HepG2 (cell line): ENCODE results near the gene ETV6. TPM values are rescaled to one million over a fixed set of nuclear protein-coding genes. Genes with fewer than 3 reads are reported as not detected.

ENCODE experiments used
- ATAC-seq: fragments of 200-7000 bp; cut with Tn5 transposase; 3 replicates; pipeline ENCODE4 v1.9.1; 2020; ENCODE audit warnings: mild to moderate bottlenecking, moderate library complexity
- BruUV-seq: library from RNA; stranded (reverse); fragments of 400-500 nt; replicated peaks from 2 replicates; lab custom pipeline; 2021; lab: Mats Ljungman, UMichigan
- CTCF ChIA-PET: fragments of 300-600 bp; formaldehyde crosslinking; extraction: SDS; loops from one replicate; lab custom pipeline; 2021; ENCODE audit warnings: low total read pairs, inconsistent platforms, low intra/inter-chr PET ratio; lab: Yijun Ruan, JAX
- POLR2A ChIA-PET: fragments of 350-600 bp; sonication (Branson Sonifier 250); formaldehyde crosslinking; loops from one replicate; lab custom pipeline; 2020; ENCODE audit warnings: antibody characterized with exemption, inconsistent platforms; lab: Yijun Ruan, JAX
- DNase-seq: peaks from one replicate; pipeline ENCODE4 v3.0.0-alpha.2; 2015; ENCODE audit warnings: low spot score
- FAIRE-seq: peaks from 3 replicates; lab custom pipeline; 2011; peaks lifted over from hg19 to GRCh38; lab: Jason Lieb, UNC
- H2AFZ ChIP-seq: one replicate; pipeline ENCODE4 v1.6.1; 2011; ENCODE audit warnings: low read length, inconsistent platforms
- H3K27ac ChIP-seq: fragments of 300-600 bp; 3 replicates; pipeline ENCODE4 v1.8.0; 2011; ENCODE audit warnings: mixed run types, mild to moderate bottlenecking, mixed read lengths, low read length, inconsistent platforms; ENCODE audit not compliant: insufficient read depth; ENCODE audit errors: extremely low read length
- H3K27me3 ChIP-seq, 2 experiments: fragments of 200-600 bp in 1 of 2; 2 replicates in 1 of 2; 3 replicates in 1 of 2; pipeline versions ENCODE4 v1.6.0 to v1.8.0; 2011; ENCODE audit warnings: low read length in 2 of 2, mild to moderate bottlenecking in 2 of 2, moderate library complexity in 2 of 2, inconsistent platforms in 1 of 2; ENCODE audit not compliant: insufficient read depth in 2 of 2, control insufficient read depth in 1 of 2
- H3K36me3 ChIP-seq, 2 experiments: fragments of 200-600 bp in 1 of 2; replicated peaks in 1 of 2; 2 replicates in 1 of 2; 3 replicates in 1 of 2; pipeline versions ENCODE4 v1.5.1 to v1.8.0; 2011; ENCODE audit warnings: low read length in 2 of 2, inconsistent platforms in 1 of 2; ENCODE audit not compliant: insufficient read depth in 2 of 2, control insufficient read depth in 1 of 2
- H3K4me1 ChIP-seq: 2 replicates; pipeline ENCODE4 v1.5.1; 2012; ENCODE audit warnings: low read length, inconsistent platforms; ENCODE audit not compliant: insufficient read depth
- H3K4me2 ChIP-seq: 2 replicates; pipeline ENCODE4 v1.6.0; 2011; ENCODE audit warnings: low read depth, low read length, inconsistent platforms
- H3K4me3 ChIP-seq, 3 experiments: fragments of 200-600 bp in 1 of 3; sonication (generic), shearing (Covaris generic) in 1 of 3; replicated peaks in 1 of 3; 2 replicates each; pipeline ENCODE4 v1.5.1; 2011 to 2016; ENCODE audit warnings: low read length in 3 of 3, inconsistent platforms in 2 of 3, low read depth in 2 of 3, mild to moderate bottlenecking in 2 of 3, control low read depth in 1 of 3, mixed read lengths in 1 of 3; ENCODE audit not compliant: insufficient read depth in 1 of 3
- H3K79me2 ChIP-seq: one replicate; pipeline ENCODE4 v1.6.1; 2011; ENCODE audit warnings: low read length, inconsistent platforms; ENCODE audit not compliant: insufficient read depth
- H3K9ac ChIP-seq: 2 replicates; pipeline ENCODE4 v1.6.0; 2011; ENCODE audit warnings: mild to moderate bottlenecking, low read depth, low read length, inconsistent platforms; ENCODE audit not compliant: insufficient read depth
- H3K9me3 ChIP-seq: 2 replicates; pipeline ENCODE4 v1.5.1; 2012; ENCODE audit warnings: mild to moderate bottlenecking, low read length
- H4K20me1 ChIP-seq: 2 replicates; pipeline ENCODE4 v1.6.0; 2011; ENCODE audit warnings: inconsistent platforms, mild to moderate bottlenecking, low read length, moderate library complexity; ENCODE audit not compliant: insufficient read depth
- DMTF1 ChIP-seq: sonication (generic); formaldehyde crosslinking; IDR thresholded peaks from 2 replicates; pipeline ENCODE4 v1.4.0; 2020; ENCODE audit warnings: mild to moderate bottlenecking, missing genetic modification reagents
- EP300 ChIP-seq, 3 experiments: sonication (generic) in 1 of 3; formaldehyde crosslinking in 1 of 3; IDR thresholded peaks; 2 replicates each; pipeline versions ENCODE4 v1.5.1 to v1.6.1; 2011 to 2020; ENCODE audit warnings: low read depth in 2 of 3, low read length in 2 of 3, borderline replicate concordance in 1 of 3, improper control_type of control experiment in 1 of 3, mild to moderate bottlenecking in 1 of 3, missing genetic modification reagents in 1 of 3, moderate library complexity in 1 of 3
- FLYWCH1 ChIP-seq: sonication (generic); formaldehyde crosslinking; IDR thresholded peaks from 2 replicates; pipeline ENCODE4 v1.8.1; 2023; ENCODE audit warnings: mild to moderate bottlenecking, missing genetic modification reagents
- HNF4G ChIP-seq, 2 experiments: sonication (generic) in 1 of 2; formaldehyde crosslinking in 1 of 2; IDR thresholded peaks; 2 replicates each; pipeline versions ENCODE4 v1.4.0 to v1.6.1; 2011 to 2020; ENCODE audit warnings: borderline replicate concordance in 2 of 2, low read depth in 2 of 2, mild to moderate bottlenecking in 2 of 2, low read length in 1 of 2, missing genetic modification reagents in 1 of 2, moderate library complexity in 1 of 2
- NCOR1 ChIP-seq: fragments of 200-600 bp; sonication (generic); IDR thresholded peaks from 2 replicates; pipeline ENCODE4 v1.7.0; 2017; ENCODE audit warnings: antibody characterized with exemption, low read length, borderline replicate concordance
- POLR2AphosphoS5 ChIP-seq: IDR thresholded peaks from 2 replicates; pipeline ENCODE4 v1.6.1; 2012; ENCODE audit warnings: low read depth, low read length
- SMYD3 ChIP-seq: sonication (generic); formaldehyde crosslinking; IDR thresholded peaks from 2 replicates; pipeline ENCODE4 v1.8.1; 2023; ENCODE audit warnings: mild to moderate bottlenecking, missing genetic modification reagents
- SOX13 ChIP-seq, 3 experiments: fragments of 450-650 bp in 1 of 3; sonication (generic) in 1 of 3; formaldehyde crosslinking in 1 of 3; IDR thresholded peaks in 2 of 3; conservative IDR thresholded peaks in 1 of 3; 2 replicates each; pipeline versions ENCODE4 v1.5.0 to v1.6.1; 2016 to 2020; ENCODE audit warnings: antibody characterized with exemption in 1 of 3, mild to moderate bottlenecking in 1 of 3, missing compliant biosample characterization in 1 of 3, missing genetic modification reagents in 1 of 3, moderate library complexity in 1 of 3
- SP5 ChIP-seq: IDR thresholded peaks from 2 replicates; pipeline ENCODE4 v1.6.1; 2016; ENCODE audit warnings: low read depth, borderline replicate concordance
- TEAD3 ChIP-seq: optimal IDR thresholded peaks from 2 replicates; pipeline ENCODE3; 2016; ENCODE audit warnings: borderline replicate concordance
- ZC3H4 ChIP-seq: sonication (generic); formaldehyde crosslinking; IDR thresholded peaks from 2 replicates; pipeline ENCODE4 v1.4.0; 2020; ENCODE audit warnings: missing genetic modification reagents, borderline replicate concordance
- ZNF317 ChIP-seq: sonication (generic); formaldehyde crosslinking; IDR thresholded peaks from 2 replicates; pipeline ENCODE4 v1.5.0; 2020; ENCODE audit warnings: mild to moderate bottlenecking, missing genetic modification reagents
- ZNF619 ChIP-seq: sonication (generic); formaldehyde crosslinking; IDR thresholded peaks from 2 replicates; pipeline ENCODE4 v1.4.0; 2020; ENCODE audit warnings: mild to moderate bottlenecking, missing genetic modification reagents
- ZNF747 ChIP-seq: sonication (generic); formaldehyde crosslinking; IDR thresholded peaks from 2 replicates; pipeline ENCODE4 v1.8.1; 2023; ENCODE audit warnings: missing genetic modification reagents, mild to moderate bottlenecking, borderline replicate concordance
- WGBS: methylation state at CpG from one replicate; pipeline ENCODE4 v1.1.6; 2017; ENCODE audit warnings: low lambda C conversion rate; 5-methylcytosine and 5-hydroxymethylcytosine counted together
- in situ Hi-C: cut with HindIII; loops from 2 replicates; pipeline ENCODE4 v1.10.0; 2017; ENCODE audit warnings: low pct_unique_long_range_greater_than_20kb; ENCODE audit not compliant: extremely low pct_ligation_motif_present
- intact Hi-C: fragments of 100-400 bp; cut with micrococcal nuclease; formaldehyde crosslinking; loops from one replicate; pipeline ENCODE4 v1.10.0; 2022; ENCODE audit not compliant: unreplicated experiment
- polyA plus RNA-seq, 8 experiments: library from polyadenylated mRNA; depleted of rRNA in 3 of 8; stranded (reverse) in 7 of 8; unstranded in 1 of 8; fragments of >200 nt; fragmentation: Illumina TruSeq in 4 of 8; extraction: Trizol in 4 of 8; gene quantifications; 2 replicates each; pipeline versions ENCODE4 v1.2.1 to v1.2.3, GENCODE V29; 2011 to 2016; ENCODE audit warnings: low read depth in 4 of 8, missing spikeins in 1 of 8, mixed read lengths in 1 of 8; ENCODE audit not compliant: insufficient read depth in 1 of 8
- total RNA-seq, 5 experiments: library from RNA; depleted of rRNA; stranded (reverse); fragments of >200 nt; fragmentation: Illumina TruSeq; extraction: Trizol; gene quantifications; 2 replicates each; pipeline ENCODE4 v1.2.3, GENCODE V29; 2016; ENCODE audit warnings: low read depth in 1 of 5
- TF ChIP-seq, protein P1 (sequence below): sonication (generic); formaldehyde crosslinking; IDR thresholded peaks from 2 replicates; pipeline ENCODE4 v1.8.0; 2022; ENCODE audit warnings: missing genetic modification reagents, mild to moderate bottlenecking, moderate library complexity, borderline replicate concordance
- TF ChIP-seq, protein P2 (sequence below): sonication (generic); formaldehyde crosslinking; IDR thresholded peaks from 2 replicates; pipeline ENCODE4 v1.5.0; 2020; ENCODE audit warnings: missing genetic modification reagents

Gene ETV6
- total and polyA plus RNA-seq, 2 of the 13 experiments (the other 11 are each of a cell fraction or from before 2014, with no cell fraction given) = 2.2 to 3.0 TPM

- Histone ChIP-seq H3K9ac (no peak overlapping the region), H3K27ac (peak overlapping the region; percentile 19), H3K27me3 (no peaks in the 10 kb centered on the region), H3K79me2 (no peaks in the 10 kb centered on the region), H3K36me3 (no peaks in the 10 kb centered on the region), H3K4me3 (no peak overlapping the region), H3K9me3 (no peaks in the 10 kb centered on the region), H2AFZ (no peak overlapping the region), H3K4me1 (peaks cover 34% of the 10 kb centered on the region), H3K4me2 (peak overlapping the region; percentile 40), H4K20me1 (no peaks in the 10 kb centered on the region)
- no TSS peak for BruUV-seq
- DNase-seq (peak; percentile 65), FAIRE-seq (peak; percentile 50), ATAC-seq (peak; percentile 88)
- 20% methylated on average over 8 of the region's 8 CpGs for WGBS
- POLR2A ChIA-PET = no interaction called here
- in situ Hi-C loops (no loop called here), intact Hi-C loops (no loop called here)
- CTCF ChIA-PET = no interaction called here
- TF ChIP-seq POLR2AphosphoS5 (no peak), ZNF317 (CRISPR knock-in tag) (no peak), SP5 (peak; percentile 38; the same call in 1 of the 2 replicates), EP300 (IDR thresholded peaks at IDR 0.05; ENCODE audit: low read depth in 2 of 2, low read length in 2 of 2) (no peak), EP300 (CRISPR knock-in tag; IDR thresholded peaks at IDR 0.05; ENCODE audit: borderline replicate concordance) (no peak), HNF4G (IDR thresholded peaks at IDR 0.05; ENCODE audit: borderline replicate concordance, low read depth, low read length) (peak; percentile 52; the same call in 1 of the 2 replicates), HNF4G (CRISPR knock-in tag; IDR thresholded peaks at IDR 0.05; ENCODE audit: borderline replicate concordance, low read depth) (no peak), ZNF619 (CRISPR knock-in tag) (no peak), SOX13 (IDR thresholded peaks at IDR 0.05) (no peak), SOX13 (CRISPR knock-in tag; conservative IDR thresholded peaks at IDR 0.05 in 1 of 2, IDR thresholded peaks at IDR 0.05 in 1 of 2) (peak in 1 of 2 experiments; percentile 22; a peak in 1 of 4 replicates), SMYD3 (CRISPR knock-in tag) (no peak), TEAD3 (CRISPR knock-in tag) (peak; percentile 26), ZC3H4 (CRISPR knock-in tag) (no peak), ZNF747 (CRISPR knock-in tag) (no peak), NCOR1 (peak; percentile 38; the same call in 1 of the 2 replicates), DMTF1 (CRISPR knock-in tag) (no peak), FLYWCH1 (CRISPR knock-in tag) (no peak)
- TF ChIP-seq, protein P1, sequence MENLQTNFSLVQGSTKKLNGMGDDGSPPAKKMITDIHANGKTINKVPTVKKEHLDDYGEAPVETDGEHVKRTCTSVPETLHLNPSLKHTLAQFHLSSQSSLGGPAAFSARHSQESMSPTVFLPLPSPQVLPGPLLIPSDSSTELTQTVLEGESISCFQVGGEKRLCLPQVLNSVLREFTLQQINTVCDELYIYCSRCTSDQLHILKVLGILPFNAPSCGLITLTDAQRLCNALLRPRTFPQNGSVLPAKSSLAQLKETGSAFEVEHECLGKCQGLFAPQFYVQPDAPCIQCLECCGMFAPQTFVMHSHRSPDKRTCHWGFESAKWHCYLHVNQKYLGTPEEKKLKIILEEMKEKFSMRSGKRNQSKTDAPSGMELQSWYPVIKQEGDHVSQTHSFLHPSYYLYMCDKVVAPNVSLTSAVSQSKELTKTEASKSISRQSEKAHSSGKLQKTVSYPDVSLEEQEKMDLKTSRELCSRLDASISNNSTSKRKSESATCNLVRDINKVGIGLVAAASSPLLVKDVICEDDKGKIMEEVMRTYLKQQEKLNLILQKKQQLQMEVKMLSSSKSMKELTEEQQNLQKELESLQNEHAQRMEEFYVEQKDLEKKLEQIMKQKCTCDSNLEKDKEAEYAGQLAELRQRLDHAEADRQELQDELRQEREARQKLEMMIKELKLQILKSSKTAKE (CRISPR knock-in tag) = no peak
- TF ChIP-seq, protein P2, sequence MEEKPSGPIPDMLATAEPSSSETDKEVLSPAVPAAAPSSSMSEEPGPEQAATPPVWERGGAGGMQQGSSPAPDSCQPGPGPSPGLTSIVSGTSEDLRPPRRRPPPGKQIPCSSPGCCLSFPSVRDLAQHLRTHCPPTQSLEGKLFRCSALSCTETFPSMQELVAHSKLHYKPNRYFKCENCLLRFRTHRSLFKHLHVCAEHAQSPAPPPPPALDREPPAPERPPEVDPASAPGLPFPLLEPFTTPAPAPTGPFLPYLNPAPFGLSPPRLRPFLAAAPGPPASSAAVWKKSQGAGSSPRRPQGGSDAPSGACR (CRISPR knock-in tag) = no peak
These were observed 68.1 kb downstream of the ETV6 start for GRCh38 chr12:11717519-11717961.
